Activated CD8-positive, alpha-beta memory T cell treated with anti-CD3 and anti-CD28 coated beads, Interleukin-2, amount 50 U/mL, for 4 hours (primary cell): Measurements from ENCODE around the gene COL1A1.

Source experiments
- DNase-seq: peaks from one replicate; pipeline ENCODE4 v3.0.0-alpha.2; 2020

Gene COL1A1

GRCh38 chr17:50170662-50171370, 30.6 kb downstream of the COL1A1 start:
- DNase-seq, result no peak

GRCh38 chr17:50169881-50170459, 31.5 kb downstream of the COL1A1 start:
- no peak for DNase-seq

- peak; percentile 59 for DNase-seq
These were observed 32.2 kb downstream of the COL1A1 start for GRCh38 chr17:50169121-50169764.

- DNase-seq, result no peak
These were observed 33.1 kb downstream of the COL1A1 start for GRCh38 chr17:50168319-50168718.

- DNase-seq, result no peak
These were observed 34.1 kb downstream of the COL1A1 start for GRCh38 chr17:50167371-50167770.

GRCh38 chr17:50166518-50167181, 34.8 kb downstream of the COL1A1 start:
- no peak for DNase-seq

- no peak for DNase-seq
These were observed 35.4 kb downstream of the COL1A1 start, which contains the start of gene SGCA for GRCh38 chr17:50165867-50166517. Gene SGCA, plus strand, starts transcription at chr17:50166005. Its CDS starts 36 bp downstream, at chr17:50166041.

- DNase-seq, result no peak
These were observed 36.0 kb downstream of the COL1A1 start for GRCh38 chr17:50165466-50165865.

GRCh38 chr17:50165066-50165465, 36.4 kb downstream of the COL1A1 start:
- DNase-seq, result no peak

- no peak for DNase-seq
These were observed 36.8 kb downstream of the COL1A1 start for GRCh38 chr17:50164697-50164988.

- peak; percentile 36 for DNase-seq
These were observed 37.4 kb downstream of the COL1A1 start for GRCh38 chr17:50163843-50164696.

- no peak for DNase-seq
These were observed 38.8 kb downstream of the COL1A1 start for GRCh38 chr17:50162466-50163254.

GRCh38 chr17:50161911-50162288, 39.5 kb downstream of the COL1A1 start:
- DNase-seq, result no peak

- peak; percentile 96 for DNase-seq
These were observed 40.2 kb downstream of the COL1A1 start for GRCh38 chr17:50161023-50161910.

GRCh38 chr17:50157891-50158290, 43.5 kb downstream of the COL1A1 start:
- no peak for DNase-seq

GRCh38 chr17:50155115-50155819, 46.2 kb downstream of the COL1A1 start:
- no peak for DNase-seq

- no peak for DNase-seq
These were observed 46.8 kb downstream of the COL1A1 start for GRCh38 chr17:50154604-50155003.

- DNase-seq, result no peak
These were observed 47.5 kb downstream of the COL1A1 start for GRCh38 chr17:50153650-50154575.

- DNase-seq, result no peak
These were observed 48.7 kb downstream of the COL1A1 start for GRCh38 chr17:50152736-50153135.
